ENCODE results near the gene KITLG. TPM values are rescaled to one million over a fixed set of nuclear protein-coding genes. Genes with fewer than 3 reads are reported as not detected.

Gene KITLG
- polyA plus RNA-seq, 1 of the 3 experiments (the other 2 are of a cell fraction) = 8.9 TPM

GRCh38 chr12:88553941-88554658 is 26.2 kb downstream of the KITLG start:
- peaks cover 29% of the 10 kb centered on the region for H4K20me1 ChIP-seq (ENCODE audit: insufficient read depth)
- peak; percentile 12 for DNase-seq
- no peak overlapping the region for H2AFZ ChIP-seq (ENCODE audit: low read depth)
- WGBS (ENCODE audit: low lambda C conversion rate) = 9% methylated on average over 3 of the region's 3 CpGs
- CTCF ChIA-PET = interaction anchor here (1.0 kb wide), 1 partner anchor 26 kb away, joined by 3 read pairs; the partner anchor contains the start of gene KITLG
- H3K79me2 ChIP-seq (ENCODE audit: insufficient read depth) = peaks cover 100% of the 10 kb centered on the region
- H3K9ac ChIP-seq = no peak overlapping the region
- H3K4me1 ChIP-seq (ENCODE audit: control insufficient read depth in 1 of 2, insufficient read depth in 2 of 2, low read depth in 1 of 2, low read length in 1 of 2) = peaks cover 16 to 37% of the 10 kb centered on the region in 2 experiments; a peak in 3 of 4 replicates
- POLR2A ChIA-PET = interaction anchor here (0.7 kb wide), 1 partner anchor 76 kb away, joined by 4 read pairs; no protein-coding TSS in a partner anchor
- H3K9me3 ChIP-seq = no peaks in the 10 kb centered on the region
- peak overlapping the region; percentile 50 for H3K4me2 ChIP-seq
- no peaks in the 10 kb centered on the region for H3K27me3 ChIP-seq (ENCODE audit: insufficient read depth)
- no peaks in the 10 kb centered on the region for H3K9me2 ChIP-seq
- no peak overlapping the region for H3K4me3 ChIP-seq (ENCODE audit: low read depth in 2 of 2, low read length in 1 of 2)
- H3K36me3 ChIP-seq (replicated peaks in 1 of 2; ENCODE audit: control insufficient read depth in 1 of 2, insufficient read depth in 2 of 2, low read length in 1 of 2) = peaks cover 0 to 8% of the 10 kb centered on the region in 2 experiments
- TF ChIP-seq RAD21 (IDR thresholded peaks at IDR 0.05; ENCODE audit: low read length) (no peak), FOXJ3 (CRISPR knock-in tag; IDR thresholded peaks at IDR 0.05) (no peak), TEAD4 (IDR thresholded peaks at IDR 0.05; ENCODE audit: borderline replicate concordance, insufficient read depth) (peak; percentile 54; the same call in 1 of the 2 replicates), TCF12 (IDR thresholded peaks at IDR 0.05) (peak; percentile 66; the same call in 1 of the 2 replicates), PBX3 (IDR thresholded peaks at IDR 0.05) (peak; percentile 86), NFIC (IDR thresholded peaks at IDR 0.05; ENCODE audit: borderline replicate concordance) (peak; percentile 99), JUND (IDR thresholded peaks at IDR 0.05) (peak; percentile 49), REST (IDR thresholded peaks at IDR 0.05; ENCODE audit: low read depth, low read length) (no peak), EP300 (IDR thresholded peaks at IDR 0.05; ENCODE audit: borderline replicate concordance in 1 of 2, low read depth in 1 of 2, low read length in 1 of 2) (peak in 1 of 2 experiments; percentile 76; a peak in 1 of 4 replicates), RXRA (IDR thresholded peaks at IDR 0.05; ENCODE audit: borderline replicate concordance, low read depth) (no peak), POLR2AphosphoS5 (IDR thresholded peaks at IDR 0.05; ENCODE audit: low read depth, low read length) (peak; percentile 72; the same call in 1 of the 2 replicates)
- peak overlapping the region; percentile 64 to 68 for H3K27ac ChIP-seq (ENCODE audit: low read depth in 2 of 2, low read length in 1 of 2)
- H3F3A ChIP-seq (replicated peaks; ENCODE audit: insufficient read depth) = peaks cover 18% of the 10 kb centered on the region

GRCh38 chr12:88552610-88553079 is 27.6 kb downstream of the KITLG start:
- Histone ChIP-seq H3F3A (replicated peaks; ENCODE audit: insufficient read depth) (peaks cover 15% of the 10 kb centered on the region), H3K9ac (no peak overlapping the region), H3K27me3 (ENCODE audit: insufficient read depth) (no peaks in the 10 kb centered on the region), H3K27ac (ENCODE audit: low read depth in 2 of 2, low read length in 1 of 2) (peak overlapping the region in 1 of 2 experiments; percentile 68; a peak in 1 of 4 replicates), H3K36me3 (replicated peaks in 1 of 2; ENCODE audit: control insufficient read depth in 1 of 2, insufficient read depth in 2 of 2, low read length in 1 of 2) (no peaks in the 10 kb centered on the region), H3K9me2 (no peaks in the 10 kb centered on the region), H3K4me3 (ENCODE audit: low read depth in 2 of 2, low read length in 1 of 2) (no peak overlapping the region), H3K79me2 (ENCODE audit: insufficient read depth) (peaks cover 100% of the 10 kb centered on the region), H3K4me2 (no peak overlapping the region), H3K4me1 (ENCODE audit: control insufficient read depth in 1 of 2, insufficient read depth in 2 of 2, low read depth in 1 of 2, low read length in 1 of 2) (peaks cover 15 to 37% of the 10 kb centered on the region in 2 experiments; a peak in 3 of 4 replicates), H3K9me3 (no peaks in the 10 kb centered on the region), H2AFZ (ENCODE audit: low read depth) (no peak overlapping the region), H4K20me1 (ENCODE audit: insufficient read depth) (peaks cover 40% of the 10 kb centered on the region)
- WGBS (ENCODE audit: low lambda C conversion rate) = 53% methylated on average over 3 of the region's 3 CpGs
- DNase-seq = no peak
- ChIA-PET CTCF (interaction anchor here (1.3 kb wide), 1 partner anchor 29 kb away, joined by 3 read pairs; no protein-coding TSS in a partner anchor), POLR2A (no interaction called here)
- TF ChIP-seq SIN3A (IDR thresholded peaks at IDR 0.05; ENCODE audit: borderline replicate concordance, low read depth, low read length) (no peak), TEAD4 (IDR thresholded peaks at IDR 0.05; ENCODE audit: borderline replicate concordance, insufficient read depth) (no peak), ZBTB33 (IDR thresholded peaks at IDR 0.05; ENCODE audit: borderline replicate concordance, low read depth) (no peak), RAD21 (IDR thresholded peaks at IDR 0.05; ENCODE audit: low read length) (no peak), GATA2 (CRISPR knock-in tag; IDR thresholded peaks at IDR 0.05) (no peak), MEF2A (IDR thresholded peaks at IDR 0.05; ENCODE audit: borderline replicate concordance, low read depth) (no peak), FOXJ3 (CRISPR knock-in tag; IDR thresholded peaks at IDR 0.05) (no peak)

Data from SK-N-SH (cell line).